Measurements from ENCODE around the gene TUBGCP6.

The TUBGCP6 gene

DNA sequence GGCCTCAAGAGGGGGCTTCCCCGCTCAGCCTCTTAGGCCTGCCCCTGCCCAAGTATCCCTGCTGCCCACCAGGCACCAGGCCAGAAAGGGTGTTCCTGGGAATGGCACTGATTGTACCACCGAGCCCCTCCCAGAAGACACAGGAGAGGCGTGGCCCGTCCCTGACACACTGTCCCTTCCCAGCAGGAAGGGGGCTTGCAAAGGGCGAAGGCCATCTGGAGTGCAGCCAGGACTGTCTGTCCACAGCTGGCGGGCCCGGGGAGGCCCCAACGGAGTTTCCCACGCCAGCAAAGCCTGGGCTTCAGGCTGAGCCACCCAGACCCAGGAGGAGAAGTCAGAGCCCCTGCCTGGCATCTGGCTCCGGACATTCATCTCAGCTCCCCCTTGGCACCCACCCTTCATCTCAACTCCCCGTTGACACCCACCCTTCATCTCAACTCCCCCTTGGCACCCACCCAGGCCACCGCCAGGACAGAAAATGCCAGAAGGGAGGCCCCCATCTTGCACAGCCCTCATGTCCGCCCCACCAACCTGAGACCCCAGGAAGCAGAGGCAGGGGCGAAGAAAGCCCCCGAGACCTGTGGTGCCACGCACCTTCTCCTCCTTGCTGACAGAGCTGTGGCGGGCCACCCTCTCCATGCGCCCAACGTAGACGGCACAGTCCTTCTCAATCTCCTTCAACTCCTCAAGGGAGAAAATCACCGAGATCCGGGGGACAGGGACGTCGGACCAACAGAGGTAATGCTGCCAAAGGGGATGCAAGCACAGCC lies 19.4 kb downstream of the TUBGCP6 start:
- H3K4me3 ChIP-seq (ENCODE audit: low read depth, low read length): no peak overlapping the region
- no peak for DNase-seq (ENCODE audit: low read depth, low spot score)
- TF ChIP-seq, protein P1, sequence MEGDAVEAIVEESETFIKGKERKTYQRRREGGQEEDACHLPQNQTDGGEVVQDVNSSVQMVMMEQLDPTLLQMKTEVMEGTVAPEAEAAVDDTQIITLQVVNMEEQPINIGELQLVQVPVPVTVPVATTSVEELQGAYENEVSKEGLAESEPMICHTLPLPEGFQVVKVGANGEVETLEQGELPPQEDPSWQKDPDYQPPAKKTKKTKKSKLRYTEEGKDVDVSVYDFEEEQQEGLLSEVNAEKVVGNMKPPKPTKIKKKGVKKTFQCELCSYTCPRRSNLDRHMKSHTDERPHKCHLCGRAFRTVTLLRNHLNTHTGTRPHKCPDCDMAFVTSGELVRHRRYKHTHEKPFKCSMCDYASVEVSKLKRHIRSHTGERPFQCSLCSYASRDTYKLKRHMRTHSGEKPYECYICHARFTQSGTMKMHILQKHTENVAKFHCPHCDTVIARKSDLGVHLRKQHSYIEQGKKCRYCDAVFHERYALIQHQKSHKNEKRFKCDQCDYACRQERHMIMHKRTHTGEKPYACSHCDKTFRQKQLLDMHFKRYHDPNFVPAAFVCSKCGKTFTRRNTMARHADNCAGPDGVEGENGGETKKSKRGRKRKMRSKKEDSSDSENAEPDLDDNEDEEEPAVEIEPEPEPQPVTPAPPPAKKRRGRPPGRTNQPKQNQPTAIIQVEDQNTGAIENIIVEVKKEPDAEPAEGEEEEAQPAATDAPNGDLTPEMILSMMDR (IDR thresholded peaks at IDR 0.05; ENCODE audit: low read depth, low read length): no peak
- in situ Hi-C loops (cut with HindIII; ENCODE audit: low sequenced_read_pairs): no loop called here

DNA sequence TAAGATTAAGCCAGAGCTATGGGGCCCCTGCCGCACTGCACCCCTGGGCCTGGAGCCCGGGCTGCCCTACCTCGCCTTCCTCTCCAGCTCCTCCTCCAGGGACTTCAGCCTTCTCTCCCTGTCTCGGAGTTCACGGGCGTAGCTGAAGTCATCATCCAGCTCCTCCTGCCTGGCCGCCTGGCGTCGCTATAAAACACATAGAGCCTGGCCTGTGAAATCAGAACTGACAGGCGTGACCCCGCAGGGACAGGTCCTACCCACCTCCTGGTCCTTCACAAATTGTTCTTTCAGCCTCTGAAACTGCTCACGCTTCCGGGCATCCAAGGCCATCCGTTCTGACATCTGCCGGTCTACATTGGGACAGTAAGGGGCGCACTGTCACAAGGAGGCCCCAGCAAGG lies 20.8 kb downstream of the TUBGCP6 start:
- in situ Hi-C loops (cut with HindIII; ENCODE audit: low sequenced_read_pairs): no loop called here
- H3K4me3 ChIP-seq (ENCODE audit: low read depth, low read length): no peak overlapping the region
- TF ChIP-seq, protein P1 (IDR thresholded peaks at IDR 0.05; ENCODE audit: low read depth, low read length): no peak
- no peak for DNase-seq (ENCODE audit: low read depth, low spot score)

- H3K4me3 ChIP-seq (ENCODE audit: low read depth, low read length): no peak overlapping the region
- TF ChIP-seq, protein P1 (IDR thresholded peaks at IDR 0.05; ENCODE audit: low read depth, low read length): no peak
- in situ Hi-C loops (cut with HindIII; ENCODE audit: low sequenced_read_pairs): no loop called here
- no peak for DNase-seq (ENCODE audit: low read depth, low spot score)
Observed at GRCh38 chr22:50222508-50222907, 22.3 kb downstream of the TUBGCP6 start.

DNA sequence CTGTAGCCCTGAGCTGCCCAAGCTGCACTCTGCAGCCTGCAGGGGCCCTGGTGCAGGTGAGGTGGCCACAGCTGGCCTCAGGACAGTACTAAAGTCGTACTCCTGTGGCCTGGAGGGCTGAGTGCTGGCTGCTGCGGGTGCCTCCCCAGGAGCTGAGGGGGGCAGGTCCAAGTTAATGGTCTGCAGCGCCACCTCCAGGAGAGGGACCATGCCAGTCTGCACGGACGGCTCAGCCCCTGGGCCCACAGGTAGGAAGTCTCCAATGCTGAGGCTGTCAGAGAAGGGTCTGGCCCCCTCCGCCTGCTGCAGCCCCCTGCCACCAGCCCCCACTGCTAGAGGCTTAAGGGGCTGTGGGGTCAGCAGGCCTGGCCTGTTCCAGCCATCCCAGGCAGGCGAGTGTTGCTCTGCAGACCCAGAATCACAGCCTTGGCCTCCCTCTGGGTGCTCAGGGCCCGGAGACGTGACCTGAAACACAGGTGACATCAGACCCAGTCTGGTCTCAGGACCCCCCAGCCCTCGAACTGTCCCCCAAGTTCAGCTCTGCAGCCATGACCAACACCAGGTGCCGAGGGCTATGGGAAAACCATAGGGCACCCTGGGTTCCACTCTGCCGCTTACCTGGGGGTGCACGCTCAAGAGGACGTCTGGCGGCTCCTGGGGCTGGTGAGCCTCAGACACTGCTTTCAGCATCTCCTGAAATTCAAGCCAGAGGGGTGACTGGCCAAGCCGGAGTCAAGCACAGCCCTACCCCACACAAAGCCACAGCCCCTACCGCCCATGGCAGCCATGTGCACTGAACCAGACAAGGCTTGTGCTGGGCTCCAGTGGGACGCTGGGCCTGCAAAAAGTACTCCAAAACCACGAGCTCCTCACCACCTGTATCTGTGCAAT lies 23.2 kb downstream of the TUBGCP6 start:
- TF ChIP-seq, protein P1 (IDR thresholded peaks at IDR 0.05; ENCODE audit: low read depth, low read length): peak; percentile 14
- in situ Hi-C loops (cut with HindIII; ENCODE audit: low sequenced_read_pairs): no loop called here
- no peak overlapping the region for H3K4me3 ChIP-seq (ENCODE audit: low read depth, low read length)
- DNase-seq (ENCODE audit: low read depth, low spot score): no peak

GRCh38 chr22:50220603-50221409 lies 24.0 kb downstream of the TUBGCP6 start:
- no peak overlapping the region for H3K4me3 ChIP-seq (ENCODE audit: low read depth, low read length)

More at GRCh38 chr22:50220603-50221409, 24.0 kb downstream of the TUBGCP6 start:
- in situ Hi-C loops (cut with HindIII; ENCODE audit: low sequenced_read_pairs): no loop called here
- no peak for DNase-seq (ENCODE audit: low read depth, low spot score)
- TF ChIP-seq, protein P1 (IDR thresholded peaks at IDR 0.05; ENCODE audit: low read depth, low read length): no peak
